ENCODE data around the gene ZNF705A. TPM values are rescaled to one million over a fixed set of nuclear protein-coding genes. Genes with fewer than 3 reads are reported as not detected.
"Not testable (repeated sequence)": the region's sequence is repeated elsewhere in the genome, so short reads cannot be mapped to it uniquely, and the experiment has no call there.

ZNF705A gene
- not detected for total RNA-seq

DNA sequence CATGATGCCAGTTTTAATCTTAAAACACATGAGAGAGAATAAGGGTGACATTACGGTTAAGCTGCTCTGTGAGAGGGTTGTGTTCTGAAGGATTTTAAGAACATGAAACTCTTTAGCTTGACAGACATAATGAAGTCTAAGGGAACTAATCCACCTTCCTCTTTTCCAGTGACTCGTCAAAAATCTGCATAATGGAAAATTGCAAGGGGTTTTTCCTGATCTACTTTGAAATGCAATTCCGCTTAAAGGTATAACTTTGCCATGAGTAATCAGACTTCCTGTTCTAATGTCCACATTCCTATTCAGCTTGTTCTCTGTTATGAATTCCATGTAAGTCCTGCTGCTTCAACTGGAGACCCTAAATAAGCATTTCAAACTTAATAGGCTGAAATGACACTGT is at the start of gene ZNF705A:
Gene ZNF705A (plus strand): TSS at position 171 of the 400 bp plus-strand sequence. CDS start 15,611 bp downstream, outside the sequence.
- CTCF ChIA-PET: no interaction called here
- no peaks in the 10 kb centered on the region for H3K36me3 Mint-ChIP-seq (ENCODE audit: low read depth)

DNA sequence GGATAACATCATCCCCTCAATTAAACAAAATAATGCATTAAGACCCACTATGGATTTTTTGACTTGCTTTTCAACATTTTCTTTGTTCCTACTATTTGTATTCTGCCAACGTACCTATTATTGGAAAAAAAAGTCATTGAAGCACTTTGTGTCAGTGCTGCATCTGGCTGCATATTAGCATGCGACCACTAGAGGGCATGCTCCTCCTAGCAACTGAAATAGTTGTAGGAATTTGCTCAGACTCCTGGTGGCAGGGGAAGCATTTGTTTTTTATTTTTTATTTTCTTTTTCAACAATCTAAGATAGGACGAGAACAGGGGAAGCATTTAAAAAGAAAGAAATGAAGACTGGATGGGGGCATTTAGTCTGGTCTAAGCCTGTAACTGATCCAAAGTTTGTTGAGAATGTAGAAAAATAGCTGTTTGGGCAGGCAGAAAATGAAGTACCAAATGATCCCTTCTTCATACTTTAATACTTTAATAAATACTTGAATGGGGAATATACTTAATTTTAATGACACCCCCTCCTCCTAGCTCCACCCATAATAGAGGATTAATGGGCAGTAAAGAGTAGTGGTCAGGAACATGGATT is 47.9 kb upstream of the ZNF705A start:
- TF ChIP-seq, protein P1, sequence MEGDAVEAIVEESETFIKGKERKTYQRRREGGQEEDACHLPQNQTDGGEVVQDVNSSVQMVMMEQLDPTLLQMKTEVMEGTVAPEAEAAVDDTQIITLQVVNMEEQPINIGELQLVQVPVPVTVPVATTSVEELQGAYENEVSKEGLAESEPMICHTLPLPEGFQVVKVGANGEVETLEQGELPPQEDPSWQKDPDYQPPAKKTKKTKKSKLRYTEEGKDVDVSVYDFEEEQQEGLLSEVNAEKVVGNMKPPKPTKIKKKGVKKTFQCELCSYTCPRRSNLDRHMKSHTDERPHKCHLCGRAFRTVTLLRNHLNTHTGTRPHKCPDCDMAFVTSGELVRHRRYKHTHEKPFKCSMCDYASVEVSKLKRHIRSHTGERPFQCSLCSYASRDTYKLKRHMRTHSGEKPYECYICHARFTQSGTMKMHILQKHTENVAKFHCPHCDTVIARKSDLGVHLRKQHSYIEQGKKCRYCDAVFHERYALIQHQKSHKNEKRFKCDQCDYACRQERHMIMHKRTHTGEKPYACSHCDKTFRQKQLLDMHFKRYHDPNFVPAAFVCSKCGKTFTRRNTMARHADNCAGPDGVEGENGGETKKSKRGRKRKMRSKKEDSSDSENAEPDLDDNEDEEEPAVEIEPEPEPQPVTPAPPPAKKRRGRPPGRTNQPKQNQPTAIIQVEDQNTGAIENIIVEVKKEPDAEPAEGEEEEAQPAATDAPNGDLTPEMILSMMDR (IDR thresholded peaks at IDR 0.05): peak; percentile 100
- peaks cover 4% of the 10 kb centered on the region for H3K4me1 Mint-ChIP-seq (ENCODE audit: low read depth)
- intact Hi-C loops (cut with micrococcal nuclease): loop anchor here (5.0 kb wide), 1 partner anchor 123 kb away; no protein-coding TSS in a partner anchor
- H3K27me3 Mint-ChIP-seq: no peaks in the 10 kb centered on the region
- ChIA-PET CTCF (interaction anchor here (0.6 to 3.7 kb wide), 34 partner anchors 9 to 383 kb away, joined by 3 to 44 read pairs (median 4); partner anchors contain the start of genes CLEC4A and FOXJ2), POLR2A (interaction anchor here (0.6 kb wide), 1 partner anchor 32 kb away, joined by 3 read pairs; no protein-coding TSS in a partner anchor)
- H3K27ac Mint-ChIP-seq: peak overlapping the region; percentile 34
- H3K4me3 Mint-ChIP-seq: no peak overlapping the region
- H3K36me3 Mint-ChIP-seq (ENCODE audit: low read depth): peaks cover 19% of the 10 kb centered on the region
- H3K9me3 Mint-ChIP-seq: no peaks in the 10 kb centered on the region
- DNase-seq (peak; percentile 90), ATAC-seq (peak; percentile 74)

More for the DNA sequence above, at the start of gene ZNF705A:
- POLR2A ChIA-PET: no interaction called here
- peaks cover 23% of the 10 kb centered on the region for H3K4me1 Mint-ChIP-seq (ENCODE audit: low read depth)
- TF ChIP-seq, protein P1 (IDR thresholded peaks at IDR 0.05): no peak
- intact Hi-C loops (cut with micrococcal nuclease): no loop called here
- H3K27me3 Mint-ChIP-seq: peaks cover 2% of the 10 kb centered on the region
- H3K4me3 Mint-ChIP-seq: no peak within 1 kb of the TSS
- H3K9me3 Mint-ChIP-seq: no peaks in the 10 kb centered on the region
- ATAC-seq (no peak), DNase-seq (no peak)
- H3K27ac Mint-ChIP-seq: no peak within 1 kb of the TSS

DNA sequence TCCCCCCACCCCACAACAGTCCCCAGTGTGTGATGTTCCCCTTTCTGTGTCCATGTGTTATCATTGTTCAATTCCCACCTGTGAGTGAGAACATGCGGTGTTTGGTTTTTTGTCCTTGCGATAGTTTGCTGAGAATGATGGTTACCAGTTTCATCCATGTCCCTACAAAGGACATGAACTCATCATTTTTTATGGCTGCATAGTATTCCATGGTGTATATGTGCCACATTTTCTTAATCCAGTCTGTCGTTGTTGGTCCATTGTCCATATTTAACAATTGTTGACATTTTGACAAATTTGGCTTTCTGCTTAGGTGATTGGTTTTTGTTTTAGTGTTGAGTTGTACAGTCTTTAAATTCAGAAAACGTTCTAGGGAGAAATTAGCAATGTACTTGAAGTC is 43.7 kb upstream of the ZNF705A start:
- DNase-seq; H3K36me3 Mint-ChIP-seq (ENCODE audit: low read depth): not testable (repeated sequence)

DNA sequence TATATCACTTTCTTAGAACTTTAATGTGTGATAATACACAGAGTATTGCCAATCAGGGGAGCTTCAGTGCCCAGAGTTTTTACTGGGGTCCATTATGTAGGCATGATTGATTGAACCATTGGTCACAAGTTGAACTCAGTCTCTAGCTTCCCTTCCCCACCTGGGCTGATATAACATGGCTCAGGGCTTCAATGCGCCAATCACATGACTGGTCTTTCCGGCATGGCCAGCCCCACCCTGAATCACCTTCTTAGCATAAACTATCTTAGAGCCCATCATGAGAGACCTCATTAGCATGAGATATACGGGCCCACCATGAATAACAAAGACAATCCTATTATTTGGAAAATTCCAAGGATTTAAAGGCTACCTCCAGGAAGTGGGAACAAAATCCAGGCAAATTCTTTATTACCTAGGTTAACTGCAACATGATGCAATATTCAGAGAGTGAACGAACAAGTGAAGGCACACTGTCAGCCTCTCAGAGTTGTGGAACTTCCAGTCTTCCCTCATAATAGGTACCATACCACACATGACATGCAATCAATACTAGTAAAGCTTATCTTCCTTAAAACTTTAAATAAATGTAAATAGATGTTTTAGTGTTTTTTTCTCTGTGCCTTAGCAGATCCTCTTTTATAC is 36.6 kb upstream of the ZNF705A start:
- peaks cover 2% of the 10 kb centered on the region for H3K36me3 Mint-ChIP-seq (ENCODE audit: low read depth)
- ATAC-seq (no peak), DNase-seq (no peak)
- POLR2A ChIA-PET: no interaction called here
- H3K27me3 Mint-ChIP-seq: no peaks in the 10 kb centered on the region
- CTCF ChIA-PET: interaction anchor here (3.4 kb wide), 1 partner anchor 11 kb away, joined by 18 read pairs; no protein-coding TSS in a partner anchor
- H3K4me3 Mint-ChIP-seq: no peak overlapping the region
- intact Hi-C loops (cut with micrococcal nuclease): no loop called here
- H3K4me1 Mint-ChIP-seq (ENCODE audit: low read depth): no peaks in the 10 kb centered on the region
- TF ChIP-seq, protein P1 (IDR thresholded peaks at IDR 0.05): no peak
- H3K27ac Mint-ChIP-seq: no peak overlapping the region
- H3K9me3 Mint-ChIP-seq: no peaks in the 10 kb centered on the region

More for the DNA sequence above, 43.7 kb upstream of the ZNF705A start:
- ATAC-seq; H3K4me3 Mint-ChIP-seq; H3K27me3 Mint-ChIP-seq; H3K9me3 Mint-ChIP-seq; intact Hi-C loops (cut with micrococcal nuclease); H3K27ac Mint-ChIP-seq; H3K4me1 Mint-ChIP-seq (ENCODE audit: low read depth); POLR2A ChIA-PET: not testable (repeated sequence)
- CTCF ChIA-PET: interaction anchor here (1.8 kb wide), 1 partner anchor 119 kb away, joined by 12 read pairs; no protein-coding TSS in a partner anchor

DNA sequence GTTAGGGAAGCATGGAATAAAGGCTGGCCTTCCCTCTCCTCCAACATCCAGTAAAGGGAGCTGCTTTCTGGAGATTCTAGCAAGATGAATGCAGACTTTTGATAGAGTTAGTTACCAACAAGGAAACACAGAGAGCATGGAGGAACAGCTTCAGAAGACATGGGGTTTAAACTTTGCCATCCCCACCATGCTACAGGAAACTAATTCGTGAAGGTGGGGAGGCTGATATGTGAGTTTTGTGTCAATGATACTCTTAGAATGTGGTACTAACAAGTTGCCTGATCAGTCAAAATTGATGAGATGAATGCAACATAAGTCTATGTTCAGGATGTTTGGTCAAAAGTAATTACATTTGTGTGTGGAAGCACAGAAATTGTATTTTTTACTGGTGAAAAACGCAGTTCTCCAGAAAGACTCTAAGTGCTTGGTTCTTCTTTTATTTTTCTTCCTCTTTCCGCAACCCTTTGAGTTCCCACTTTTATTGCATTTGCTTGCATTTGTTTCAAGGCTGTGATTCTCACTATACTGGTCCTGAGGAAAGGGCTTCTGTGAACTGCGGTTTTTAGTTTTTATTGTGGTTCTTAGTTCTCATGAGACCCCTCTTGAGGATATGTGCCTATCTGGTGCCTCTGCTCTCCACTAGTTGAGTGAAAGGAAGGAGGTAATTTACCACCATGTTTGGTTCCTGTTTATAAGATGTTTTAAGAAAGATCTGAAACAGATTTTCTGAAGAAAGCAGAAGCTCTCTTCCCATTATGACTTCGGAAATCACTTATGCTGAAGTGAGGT is 33.5 kb upstream of the ZNF705A start, which contains the start of gene CLEC4A:
Gene CLEC4A (plus strand): TSS at position 494 of the 789 bp plus-strand sequence. CDS start 262 bp downstream, at position 756.
- no peak within 1 kb of the TSS for H3K4me3 Mint-ChIP-seq
- no peak for DNase-seq
- no peaks in the 10 kb centered on the region for H3K27me3 Mint-ChIP-seq
- peaks cover 1% of the 10 kb centered on the region for H3K36me3 Mint-ChIP-seq (ENCODE audit: low read depth)
- no peak within 1 kb of the TSS for H3K27ac Mint-ChIP-seq
- no peak for ATAC-seq
- intact Hi-C loops (cut with micrococcal nuclease): no loop called here
- POLR2A ChIA-PET: interaction anchor here (0.7 kb wide), 1 partner anchor 21 kb away, joined by 3 read pairs; no protein-coding TSS in a partner anchor
- no peaks in the 10 kb centered on the region for H3K9me3 Mint-ChIP-seq
- H3K4me1 Mint-ChIP-seq (ENCODE audit: low read depth): peaks cover 13% of the 10 kb centered on the region
- TF ChIP-seq, protein P1 (IDR thresholded peaks at IDR 0.05): no peak
- CTCF ChIA-PET: interaction anchor here (1.7 kb wide), 1 partner anchor 15 kb away, joined by 12 read pairs; no protein-coding TSS in a partner anchor

Data from activated CD8-positive, alpha-beta T cell treated with anti-CD3 and anti-CD28 coated beads for 36 hours (primary cell).